ENCODE data around the gene LSAMP. TPM values are rescaled to one million over a fixed set of nuclear protein-coding genes. Genes with fewer than 3 reads are reported as not detected.

LSAMP gene
- total RNA-seq, 1 experiment from 2014 or later, result not detected

- BruUV-seq (replicated peaks), result no TSS peak
- intact Hi-C loops (cut with micrococcal nuclease; ENCODE audit: unreplicated experiment), result no loop called here
- Histone ChIP-seq H3K4me3 (no peak overlapping the region), H3K9me3 (ENCODE audit: insufficient read depth, low read depth) (no peaks in the 10 kb centered on the region), H2AFZ (no peak overlapping the region), H3F3A (ENCODE audit: insufficient read depth, low read depth) (no peaks in the 10 kb centered on the region), H3K27me3 (ENCODE audit: insufficient read depth, low read depth) (no peaks in the 10 kb centered on the region), H4K20me1 (ENCODE audit: insufficient read depth) (no peaks in the 10 kb centered on the region), H3K4me2 (no peak overlapping the region), H3K79me2 (ENCODE audit: low read depth) (no peaks in the 10 kb centered on the region), H3K27ac (no peak overlapping the region), H3K4me1 (replicated peaks; ENCODE audit: insufficient read depth) (no peaks in the 10 kb centered on the region), H3K36me3 (ENCODE audit: low read depth) (no peaks in the 10 kb centered on the region), H3K9me2 (ENCODE audit: insufficient read depth) (no peaks in the 10 kb centered on the region)
- POLR2A ChIA-PET (ENCODE audit: unreplicated experiment), result no interaction called here
- CTCF ChIA-PET, result no interaction called here
- TF ChIP-seq EZH2 (IDR thresholded peaks at IDR 0.05; ENCODE audit: low read depth), result no peak
- TF ChIP-seq CTCF (conservative IDR thresholded peaks at IDR 0.05), result no peak
- DNase-seq, result no peak
Measured at GRCh38 chr3:116046350-116046749, 398.9 kb downstream of the LSAMP start.

GRCh38 chr3:116045314-116045713, 400.0 kb downstream of the LSAMP start:
- intact Hi-C loops (cut with micrococcal nuclease; ENCODE audit: unreplicated experiment), result no loop called here
- no peaks in the 10 kb centered on the region for H3K79me2 ChIP-seq (ENCODE audit: low read depth)
- H4K20me1 ChIP-seq (ENCODE audit: insufficient read depth), result no peaks in the 10 kb centered on the region
- H3K4me2 ChIP-seq, result no peak overlapping the region
- no peaks in the 10 kb centered on the region for H3K4me1 ChIP-seq (replicated peaks; ENCODE audit: insufficient read depth)
- H3K9me3 ChIP-seq (ENCODE audit: insufficient read depth, low read depth), result no peaks in the 10 kb centered on the region
- CTCF ChIA-PET, result no interaction called here
- no TSS peak for BruUV-seq (replicated peaks)
- no peaks in the 10 kb centered on the region for H3K36me3 ChIP-seq (ENCODE audit: low read depth)
- no peaks in the 10 kb centered on the region for H3F3A ChIP-seq (ENCODE audit: insufficient read depth, low read depth)
- H3K9me2 ChIP-seq (ENCODE audit: insufficient read depth), result no peaks in the 10 kb centered on the region
- no peak overlapping the region for H3K4me3 ChIP-seq
- H2AFZ ChIP-seq, result no peak overlapping the region
- POLR2A ChIA-PET (ENCODE audit: unreplicated experiment), result no interaction called here
- no peaks in the 10 kb centered on the region for H3K27me3 ChIP-seq (ENCODE audit: insufficient read depth, low read depth)
- TF ChIP-seq EZH2 (IDR thresholded peaks at IDR 0.05; ENCODE audit: low read depth) (no peak), CTCF (conservative IDR thresholded peaks at IDR 0.05) (no peak)
- no peak for DNase-seq
- no peak overlapping the region for H3K27ac ChIP-seq

- Histone ChIP-seq H3K79me2 (ENCODE audit: low read depth) (no peaks in the 10 kb centered on the region), H2AFZ (no peak overlapping the region), H4K20me1 (ENCODE audit: insufficient read depth) (no peaks in the 10 kb centered on the region), H3K4me2 (no peak overlapping the region), H3K4me1 (replicated peaks; ENCODE audit: insufficient read depth) (no peaks in the 10 kb centered on the region), H3F3A (ENCODE audit: insufficient read depth, low read depth) (no peaks in the 10 kb centered on the region), H3K9me2 (ENCODE audit: insufficient read depth) (no peaks in the 10 kb centered on the region), H3K4me3 (no peak overlapping the region), H3K9me3 (ENCODE audit: insufficient read depth, low read depth) (no peaks in the 10 kb centered on the region), H3K27ac (no peak overlapping the region), H3K27me3 (ENCODE audit: insufficient read depth, low read depth) (no peaks in the 10 kb centered on the region), H3K36me3 (ENCODE audit: low read depth) (no peaks in the 10 kb centered on the region)
- no peak for DNase-seq
- intact Hi-C loops (cut with micrococcal nuclease; ENCODE audit: unreplicated experiment), result no loop called here
- no peak for TF ChIP-seq EZH2 (IDR thresholded peaks at IDR 0.05; ENCODE audit: low read depth)
- no peak for TF ChIP-seq CTCF (conservative IDR thresholded peaks at IDR 0.05)
- ChIA-PET POLR2A (ENCODE audit: unreplicated experiment) (no interaction called here), CTCF (no interaction called here)
- BruUV-seq (replicated peaks), result no TSS peak
Measured at GRCh38 chr3:116040152-116040551, 405.1 kb downstream of the LSAMP start.

All from PC-9 (cell line).